Hepatocyte (in vitro differentiated cells): ENCODE measurements around the gene NR6A1. TPM values are rescaled to one million over a fixed set of nuclear protein-coding genes. Genes with fewer than 3 reads are reported as not detected.
A peak's percentile ranks its signal among the peaks of the same experiment; 100 is the strongest.
"Not testable (repeated sequence)": the region's sequence is repeated elsewhere in the genome, so short reads cannot be mapped to it uniquely, and the experiment has no call there.

Source experiments
- DNase-seq: peaks from one replicate; pipeline ENCODE4 v3.0.0-alpha.2; 2016; ENCODE audit warnings: low spot score
- H2AFZ ChIP-seq: fragments of 200-600 bp; sonication (generic); 2 replicates; pipeline ENCODE4 v1.6.0; 2016; ENCODE audit warnings: antibody characterized with exemption, mild to moderate bottlenecking
- H3K27ac ChIP-seq: fragments of 200-600 bp; sonication (generic); 2 replicates; pipeline ENCODE4 v1.5.1; 2016; ENCODE audit warnings: mild to moderate bottlenecking
- H3K27me3 ChIP-seq: fragments of 200-600 bp; sonication (generic); 2 replicates; pipeline ENCODE4 v1.6.1; 2016
- H3K36me3 ChIP-seq: fragments of 200-600 bp; sonication (generic); replicated peaks from 2 replicates; pipeline ENCODE4 v1.5.1; 2016; ENCODE audit warnings: low read depth; ENCODE audit not compliant: insufficient read depth
- H3K4me1 ChIP-seq: fragments of 200-600 bp; sonication (generic); 2 replicates; pipeline ENCODE4 v1.5.1; 2016; ENCODE audit warnings: mild to moderate bottlenecking, moderate library complexity; ENCODE audit not compliant: insufficient read depth
- H3K4me2 ChIP-seq: fragments of 200-600 bp; sonication (generic); 2 replicates; pipeline ENCODE4 v1.6.0; 2016
- H3K4me3 ChIP-seq: fragments of 200-600 bp; sonication (generic); 2 replicates; pipeline ENCODE4 v1.5.1; 2016; ENCODE audit warnings: mild to moderate bottlenecking
- H3K79me2 ChIP-seq: fragments of 200-600 bp; sonication (generic); 2 replicates; pipeline ENCODE4 v1.6.0; 2017; ENCODE audit warnings: mild to moderate bottlenecking
- H3K9me2 ChIP-seq: fragments of 200-600 bp; sonication (generic); replicated peaks from 2 replicates; pipeline ENCODE4 v1.6.0; 2017; ENCODE audit warnings: mild to moderate bottlenecking; ENCODE audit not compliant: insufficient read depth
- H3K9me3 ChIP-seq: fragments of 200-600 bp; sonication (generic); 2 replicates; pipeline ENCODE4 v1.5.1; 2016; ENCODE audit warnings: low read depth, mild to moderate bottlenecking
- H4K20me1 ChIP-seq: fragments of 200-600 bp; sonication (generic); 2 replicates; pipeline ENCODE4 v1.6.0; 2016; ENCODE audit warnings: mild to moderate bottlenecking; ENCODE audit not compliant: insufficient read depth, poor library complexity, severe bottlenecking
- CTCF ChIP-seq: fragments of 200-600 bp; sonication (generic); IDR thresholded peaks from 2 replicates; pipeline ENCODE4 v1.5.1; 2016; ENCODE audit warnings: antibody characterized with exemption, mild to moderate bottlenecking; ENCODE audit not compliant: poor library complexity
- EZH2 ChIP-seq: fragments of 200-600 bp; sonication (generic); IDR thresholded peaks from 2 replicates; pipeline ENCODE4 v1.6.1; 2016; ENCODE audit warnings: antibody characterized with exemption, mild to moderate bottlenecking, borderline replicate concordance
- EZH2phosphoT487 ChIP-seq: fragments of 200-600 bp; sonication (generic); IDR thresholded peaks from one replicate; pipeline ENCODE4 v1.6.1; 2018; ENCODE audit warnings: antibody characterized with exemption, mild to moderate bottlenecking, low read depth, moderate library complexity; ENCODE audit not compliant: unreplicated experiment, severe bottlenecking
- WGBS: methylation state at CpG from one replicate; pipeline ENCODE4 v1.1.6; 2016; ENCODE audit warnings: low lambda C conversion rate; ENCODE audit errors: missing lambda C conversion rate; 5-methylcytosine and 5-hydroxymethylcytosine counted together
- polyA plus RNA-seq: library from polyadenylated mRNA; unstranded; fragments of >200 nt; fragmentation: Nextera tagmentation; extraction: Ambion mirVana; gene quantifications from 2 replicates; pipeline ENCODE4 v1.2.1, GENCODE V29; 2016
- total RNA-seq: library from RNA; depleted of rRNA; stranded (reverse); fragments of >200 nt; gene quantifications from 2 replicates; pipeline ENCODE4 v1.2.3, GENCODE V29; 2014

The NR6A1 gene
- total and polyA plus RNA-seq, 2 experiments from 2014 or later = 1.2 to 4.0 TPM

GRCh38 chr9:124774129-124774978 lies 3.2 kb upstream of the NR6A1 start:
- no peaks in the 10 kb centered on the region for H3K9me2 ChIP-seq
- H3K4me1 ChIP-seq = peaks cover 6% of the 10 kb centered on the region
- H3K79me2 ChIP-seq = no peaks in the 10 kb centered on the region
- no peak overlapping the region for H3K27ac ChIP-seq
- WGBS = 47% methylated on average over 15 of the region's 15 CpGs
- no peak overlapping the region for H3K4me3 ChIP-seq
- H4K20me1 ChIP-seq = no peaks in the 10 kb centered on the region
- H3K27me3 ChIP-seq = peaks cover 8% of the 10 kb centered on the region
- TF ChIP-seq CTCF (peak; percentile 78), EZH2 (no peak), EZH2phosphoT487 (no peak)
- no peaks in the 10 kb centered on the region for H3K9me3 ChIP-seq
- H3K36me3 ChIP-seq = no peaks in the 10 kb centered on the region
- H3K4me2 ChIP-seq = no peak overlapping the region
- no peak overlapping the region for H2AFZ ChIP-seq
- peak; percentile 88 for DNase-seq

DNA sequence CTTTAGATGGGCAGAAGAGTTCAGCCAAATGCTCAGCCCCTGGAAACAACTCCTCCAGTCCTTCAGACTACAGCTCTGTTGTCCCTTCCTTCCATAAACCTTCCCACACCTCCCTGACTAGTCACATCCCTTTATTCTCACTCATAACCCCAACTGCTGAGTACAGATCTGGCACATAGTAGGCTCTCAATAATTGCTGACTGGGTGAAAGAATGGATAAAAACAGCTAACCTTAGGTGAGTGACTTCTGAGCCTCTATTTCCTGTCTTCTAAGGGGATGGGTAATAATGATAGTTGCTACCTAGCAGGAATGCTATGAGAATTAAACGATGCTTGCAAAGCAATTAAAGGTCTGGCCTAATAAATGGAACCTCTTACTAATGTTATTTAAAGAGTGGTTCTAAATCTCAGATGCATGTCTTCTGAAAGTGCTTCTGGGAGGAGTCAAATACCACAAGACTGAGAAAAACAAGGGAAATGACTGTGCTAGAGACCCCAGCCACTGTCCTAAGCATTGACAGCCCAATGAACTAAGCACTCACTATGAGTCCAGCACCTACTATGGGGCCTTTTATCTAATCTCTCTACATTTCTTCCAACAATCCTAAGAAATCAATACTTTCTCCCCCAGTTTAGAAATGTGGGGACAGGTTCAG lies 2.5 kb upstream of the NR6A1 start:
- no peak for TF ChIP-seq CTCF
- no peak for TF ChIP-seq EZH2
- TF ChIP-seq EZH2phosphoT487 = no peak
- Histone ChIP-seq H3K9me3 (no peaks in the 10 kb centered on the region), H2AFZ (no peak overlapping the region), H3K36me3 (no peaks in the 10 kb centered on the region), H3K4me1 (no peaks in the 10 kb centered on the region), H3K9me2 (no peaks in the 10 kb centered on the region), H3K27me3 (peaks cover 8% of the 10 kb centered on the region), H3K4me3 (no peak overlapping the region), H3K4me2 (no peak overlapping the region), H3K27ac (no peak overlapping the region), H3K79me2 (peaks cover 3% of the 10 kb centered on the region), H4K20me1 (peaks cover 6% of the 10 kb centered on the region)
- no peak for DNase-seq
- WGBS = 77% methylated on average over 1 of the region's 1 CpG

- WGBS = 94% methylated on average over 15 of the region's 15 CpGs
These were observed 1.8 kb upstream of the NR6A1 start for GRCh38 chr9:124772877-124773276.

More at GRCh38 chr9:124772877-124773276, 1.8 kb upstream of the NR6A1 start:
- not testable (repeated sequence) for H3K9me2 ChIP-seq, H2AFZ ChIP-seq, H3K27me3 ChIP-seq, H3K9me3 ChIP-seq, H3K27ac ChIP-seq, DNase-seq, H3K4me3 ChIP-seq, H3K36me3 ChIP-seq, H3K4me1 ChIP-seq, H4K20me1 ChIP-seq, H3K4me2 ChIP-seq
- peaks cover 10% of the 10 kb centered on the region for H3K79me2 ChIP-seq
